Hypothalamus (tissue), 51 donors: Measurements from ENCODE around the gene FGR.
A peak's percentile ranks its signal among the peaks of the same experiment; 100 is the strongest.

Experiments
- DNase-seq, 51 donors: peaks; one replicate each; lab custom pipeline; 2025; lab: John Stamatoyannopoulos, UW

The FGR gene

DNA sequence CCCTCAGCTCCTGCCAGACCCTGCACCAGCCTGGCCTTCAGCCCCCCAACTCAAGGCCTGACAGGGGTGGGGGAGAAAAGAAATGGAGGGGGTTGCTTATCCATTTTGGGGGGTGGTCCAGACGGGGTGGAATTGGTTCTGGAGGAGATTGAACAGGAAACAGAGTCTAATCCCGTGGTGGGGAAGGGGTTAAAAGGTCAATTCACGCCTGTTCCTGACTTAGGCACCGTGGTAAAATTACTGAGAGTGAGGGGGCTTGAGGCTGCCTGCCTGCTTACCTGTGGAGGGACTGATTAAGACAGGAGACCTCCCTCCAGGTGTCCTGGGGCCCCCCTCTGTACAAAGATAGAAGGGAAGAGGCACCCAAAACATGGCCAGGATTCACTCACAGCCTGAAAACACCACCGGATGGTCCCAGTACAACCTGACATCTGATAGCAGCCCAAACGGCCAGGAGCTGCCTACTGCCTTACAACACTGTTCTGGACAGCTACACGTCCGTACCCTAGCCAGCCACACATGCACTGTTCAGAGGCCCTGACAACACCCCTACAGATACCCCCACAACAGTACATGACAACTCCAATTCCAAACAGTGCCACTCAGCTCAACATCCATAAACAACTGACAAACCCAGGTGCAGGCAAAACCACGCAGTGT lies 62.8 kb downstream of the FGR start:
- no peak for DNase-seq

GRCh38 chr1:27571439-27572018 lies 63.5 kb downstream of the FGR start:
- peak in 29 of 51 donors; percentile 24 to 77 (median 52) for DNase-seq

DNA sequence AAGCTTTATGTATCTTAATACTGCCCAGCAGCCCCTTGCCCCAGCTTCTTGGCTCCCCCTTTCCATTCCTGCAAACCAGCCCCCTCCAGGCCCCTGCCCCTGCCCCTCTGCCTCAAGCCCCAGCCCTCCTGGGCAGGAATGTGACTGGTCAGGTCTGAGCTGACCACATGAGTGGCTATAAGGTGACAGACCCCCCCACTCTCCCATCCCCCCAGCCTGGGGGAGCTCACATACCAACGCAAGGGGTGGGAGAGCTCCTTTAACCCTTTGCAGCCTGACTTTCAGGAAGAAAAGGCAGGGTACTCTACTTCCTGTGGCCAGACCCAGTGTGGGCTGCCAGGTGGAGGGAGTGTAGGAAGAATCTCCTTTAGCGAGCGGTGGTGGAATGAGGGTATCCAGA lies 64.2 kb downstream of the FGR start:
- DNase-seq = no peak

DNA sequence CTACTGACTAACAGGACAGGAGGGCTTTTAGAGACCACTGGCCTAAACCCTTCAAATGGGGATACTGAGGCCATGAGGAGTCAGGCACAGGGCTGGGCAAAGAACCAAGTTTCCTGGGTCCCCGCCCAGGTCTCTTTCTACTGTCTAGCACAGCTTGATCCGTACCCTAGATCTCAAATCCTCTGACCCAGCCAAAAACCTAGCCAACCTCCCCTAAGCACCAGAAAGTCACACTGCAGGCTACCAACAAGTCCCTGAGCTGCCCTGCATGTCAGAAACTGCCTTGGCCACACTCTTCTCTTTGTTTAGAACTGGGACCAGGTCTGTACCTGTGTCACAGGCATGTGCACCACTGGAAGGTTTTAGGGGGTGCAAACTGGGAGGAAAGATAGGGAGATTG lies 64.6 kb downstream of the FGR start:
- no peak for DNase-seq

GRCh38 chr1:27569506-27570291 lies 65.3 kb downstream of the FGR start:
- DNase-seq = no peak

DNA sequence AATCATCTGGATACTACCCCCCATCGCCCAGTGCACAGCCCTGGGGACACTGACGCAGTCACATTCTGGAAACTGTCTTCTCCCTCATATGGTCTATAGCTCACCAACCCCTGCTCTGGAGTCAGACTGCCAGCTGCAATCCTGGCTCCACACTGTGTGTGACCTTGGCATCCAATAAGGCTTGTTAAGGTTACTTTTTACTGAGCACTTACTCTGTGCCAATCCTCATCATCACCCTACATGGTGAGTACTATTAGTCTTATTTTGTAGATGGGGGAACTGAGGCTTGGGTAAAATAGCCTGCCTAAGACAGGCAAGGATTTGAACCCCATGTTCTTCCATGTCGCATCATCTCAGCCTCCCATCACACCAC lies 65.9 kb downstream of the FGR start:
- DNase-seq = no peak

DNA sequence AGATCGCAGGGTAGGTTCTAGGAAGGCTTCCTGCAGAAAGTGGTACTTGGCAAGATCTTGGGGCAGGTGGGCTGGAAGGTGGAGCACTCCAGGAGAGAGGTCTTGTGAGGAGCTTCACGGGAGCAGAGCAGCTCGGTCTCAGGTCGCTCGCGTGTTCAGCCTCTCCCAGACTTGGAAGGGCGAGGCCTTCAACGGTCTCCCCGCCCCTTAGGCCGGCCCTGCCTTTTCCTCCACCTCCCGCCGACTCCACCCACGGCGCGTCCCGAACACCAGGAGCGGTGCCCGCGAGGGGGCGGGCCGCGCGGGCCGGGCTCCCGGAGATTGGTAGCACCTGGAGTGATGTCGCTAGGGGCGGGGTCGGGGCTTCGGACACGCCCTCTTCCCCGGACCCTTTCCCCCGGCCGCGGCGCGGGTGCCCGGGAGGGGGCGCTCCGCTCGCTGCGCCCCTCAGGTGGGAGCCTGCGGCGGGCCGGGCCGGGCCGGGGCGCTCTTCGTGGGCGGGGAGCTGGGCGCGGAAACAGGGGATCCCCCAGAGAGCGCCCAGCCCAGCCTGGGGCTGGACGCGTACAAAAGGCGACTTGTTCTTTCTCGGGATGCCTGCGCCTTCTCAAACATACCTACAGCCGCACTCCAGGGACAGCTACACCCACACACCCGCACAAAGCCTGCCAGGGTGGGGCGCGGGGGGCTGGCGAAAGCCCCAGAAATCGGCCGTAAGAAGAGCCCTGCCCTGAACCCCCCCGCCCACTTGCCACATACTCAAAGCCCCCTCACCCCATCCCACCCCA lies 66.5 kb downstream of the FGR start:
- peak in 34 of 51 donors; percentile 24 to 86 (median 58) for DNase-seq

DNA sequence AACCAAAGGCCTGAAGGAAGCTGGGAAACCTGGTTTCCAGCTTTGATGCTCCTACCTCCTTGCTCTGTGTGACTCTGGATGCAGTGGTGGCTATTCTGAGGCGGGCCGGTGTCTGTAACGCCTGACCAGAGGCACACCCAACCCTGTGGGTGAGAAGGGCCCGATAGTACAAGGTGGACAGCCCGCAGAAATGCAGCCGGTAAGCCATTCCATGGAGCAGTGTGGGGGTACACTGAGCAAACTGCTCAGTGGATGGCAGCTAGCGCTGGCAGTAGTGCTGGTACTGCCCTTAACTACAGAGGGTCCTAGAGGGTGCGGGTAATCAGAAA lies 67.0 kb downstream of the FGR start:
- DNase-seq = no peak

DNA sequence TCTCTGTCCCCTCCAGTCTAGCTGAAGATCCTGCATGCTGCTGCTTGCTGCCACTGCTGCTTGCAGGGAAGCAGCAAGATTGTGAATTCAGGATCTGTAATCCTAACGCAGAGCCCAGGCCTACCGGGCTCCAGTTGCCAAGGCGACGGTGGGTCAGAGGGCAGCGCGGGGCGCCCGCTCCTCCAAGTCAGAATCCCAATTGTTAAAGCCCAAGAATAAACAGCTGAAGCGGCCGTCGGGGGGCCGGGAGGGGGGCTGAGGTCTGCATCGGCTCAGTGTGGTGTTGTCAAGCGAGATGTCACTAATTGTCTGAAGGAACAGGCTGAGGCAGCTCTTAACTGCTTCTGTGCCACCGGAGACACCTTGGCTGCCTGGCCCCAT lies 67.8 kb downstream of the FGR start:
- DNase-seq = peak in 14 of 51 donors; percentile 18 to 48 (median 32)

DNA sequence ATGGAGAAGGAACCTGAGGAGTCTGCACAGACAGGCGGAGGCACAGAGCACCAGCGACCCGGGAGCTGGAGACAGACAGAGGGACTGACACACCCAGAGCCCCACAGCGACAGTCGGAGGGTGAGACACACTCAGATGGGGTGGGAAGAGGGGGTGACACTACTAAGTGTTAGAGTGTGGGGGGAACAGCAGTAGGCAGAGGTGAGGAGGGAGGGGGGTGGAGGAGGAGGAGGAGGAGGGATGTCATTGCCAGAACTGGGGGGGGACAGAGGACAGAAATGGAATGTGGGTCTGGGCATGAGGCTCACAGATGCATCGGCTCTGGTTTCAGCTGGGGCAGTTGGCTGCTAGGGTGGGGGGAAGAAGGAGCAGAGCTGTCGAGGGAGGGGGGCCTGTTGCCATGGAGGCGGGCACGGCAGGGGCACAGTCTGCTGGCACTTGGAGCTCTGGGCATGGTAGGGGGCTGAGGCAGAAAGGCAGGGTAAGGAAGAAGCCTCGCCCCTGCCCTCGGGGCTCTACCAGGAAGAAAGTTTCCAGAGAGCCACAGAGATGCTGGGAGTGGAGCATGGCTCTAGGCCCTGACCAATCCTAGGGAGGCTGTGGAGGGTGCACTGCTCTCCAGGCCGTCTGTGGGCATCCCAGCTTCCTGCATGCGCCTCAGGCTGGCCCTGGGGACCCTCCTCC lies 68.4 kb downstream of the FGR start:
- DNase-seq = peak in 3 of 51 donors; percentile 28 to 47 (median 42)

DNA sequence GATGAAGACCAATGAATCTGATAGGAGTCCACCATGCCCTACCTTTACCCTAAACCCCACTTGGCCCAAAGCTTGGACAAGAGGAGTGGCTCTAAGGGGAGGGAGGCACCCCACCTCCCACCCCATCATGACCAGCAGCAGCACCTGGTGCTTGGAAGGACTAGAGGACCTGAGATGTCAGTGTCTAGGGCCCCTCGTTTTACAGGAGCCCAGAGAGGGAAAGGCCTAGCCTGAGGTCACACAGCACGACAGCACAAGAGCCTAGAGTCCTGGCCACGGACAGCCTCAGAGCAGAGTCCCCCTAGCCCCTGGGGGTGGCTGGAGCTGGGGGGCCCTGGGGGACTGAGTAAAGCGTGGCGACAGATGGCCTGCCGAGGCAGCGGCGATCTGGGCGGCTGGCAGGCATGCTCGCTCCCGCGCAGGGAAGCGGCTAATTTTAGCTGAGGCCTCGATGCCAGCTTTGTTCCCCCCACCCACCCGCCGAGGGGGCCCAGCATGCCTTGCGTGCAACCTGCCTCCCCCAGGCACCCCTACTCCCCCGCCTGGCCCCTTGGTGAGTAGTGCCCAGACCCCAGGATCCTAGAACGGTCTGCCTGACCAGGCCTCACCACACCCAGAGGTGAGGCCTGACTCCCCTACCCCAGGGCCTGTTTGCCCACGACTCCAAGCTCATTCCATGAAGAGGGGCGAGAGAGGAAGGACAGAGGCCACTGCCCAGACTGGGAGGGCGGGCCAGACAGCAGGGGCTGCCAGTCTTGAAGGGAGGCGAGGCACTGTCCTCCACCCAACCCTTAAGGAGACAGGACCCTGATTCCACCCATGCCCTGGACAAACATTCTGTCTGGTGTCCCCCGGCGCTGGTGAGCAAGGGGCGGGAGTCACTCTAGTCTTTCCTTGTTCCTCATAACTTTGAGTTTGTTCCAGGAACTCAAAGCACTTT lies 70.0 kb downstream of the FGR start:
- peak in 14 of 51 donors; percentile 16 to 65 (median 32) for DNase-seq

GRCh38 chr1:27563591-27564471 lies 71.2 kb downstream of the FGR start:
- peak in 14 of 51 donors; percentile 13 to 72 (median 46) for DNase-seq

DNA sequence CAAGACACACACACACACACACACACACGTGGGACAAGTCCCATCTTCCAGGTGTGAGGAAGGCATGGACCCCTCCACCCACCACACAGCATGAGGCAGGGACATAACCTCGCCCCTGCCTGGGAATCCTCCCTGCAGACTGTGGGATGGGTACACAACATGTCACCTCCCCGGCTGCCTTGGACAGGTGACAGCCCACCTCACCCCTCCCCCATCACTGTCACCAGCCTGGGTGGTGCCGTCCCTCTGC lies 71.7 kb downstream of the FGR start:
- DNase-seq = no peak

- DNase-seq = no peak
These were observed 72.2 kb downstream of the FGR start for GRCh38 chr1:27562534-27563340.
